Measurements from ENCODE around the gene ASB12. TPM values are rescaled to one million over a fixed set of nuclear protein-coding genes. Genes with fewer than 3 reads are reported as not detected.
"Not testable (repeated sequence)": the region's sequence is repeated elsewhere in the genome, so short reads cannot be mapped to it uniquely, and the experiment has no call there.

The ASB12 gene, protein sequence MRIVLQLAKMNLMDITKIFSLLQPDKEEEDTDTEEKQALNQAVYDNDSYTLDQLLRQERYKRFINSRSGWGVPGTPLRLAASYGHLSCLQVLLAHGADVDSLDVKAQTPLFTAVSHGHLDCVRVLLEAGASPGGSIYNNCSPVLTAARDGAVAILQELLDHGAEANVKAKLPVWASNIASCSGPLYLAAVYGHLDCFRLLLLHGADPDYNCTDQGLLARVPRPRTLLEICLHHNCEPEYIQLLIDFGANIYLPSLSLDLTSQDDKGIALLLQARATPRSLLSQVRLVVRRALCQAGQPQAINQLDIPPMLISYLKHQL
- total RNA-seq, result under 1 TPM in 1 of 2 experiments, not detected in 1; 0.17 TPM

DNA sequence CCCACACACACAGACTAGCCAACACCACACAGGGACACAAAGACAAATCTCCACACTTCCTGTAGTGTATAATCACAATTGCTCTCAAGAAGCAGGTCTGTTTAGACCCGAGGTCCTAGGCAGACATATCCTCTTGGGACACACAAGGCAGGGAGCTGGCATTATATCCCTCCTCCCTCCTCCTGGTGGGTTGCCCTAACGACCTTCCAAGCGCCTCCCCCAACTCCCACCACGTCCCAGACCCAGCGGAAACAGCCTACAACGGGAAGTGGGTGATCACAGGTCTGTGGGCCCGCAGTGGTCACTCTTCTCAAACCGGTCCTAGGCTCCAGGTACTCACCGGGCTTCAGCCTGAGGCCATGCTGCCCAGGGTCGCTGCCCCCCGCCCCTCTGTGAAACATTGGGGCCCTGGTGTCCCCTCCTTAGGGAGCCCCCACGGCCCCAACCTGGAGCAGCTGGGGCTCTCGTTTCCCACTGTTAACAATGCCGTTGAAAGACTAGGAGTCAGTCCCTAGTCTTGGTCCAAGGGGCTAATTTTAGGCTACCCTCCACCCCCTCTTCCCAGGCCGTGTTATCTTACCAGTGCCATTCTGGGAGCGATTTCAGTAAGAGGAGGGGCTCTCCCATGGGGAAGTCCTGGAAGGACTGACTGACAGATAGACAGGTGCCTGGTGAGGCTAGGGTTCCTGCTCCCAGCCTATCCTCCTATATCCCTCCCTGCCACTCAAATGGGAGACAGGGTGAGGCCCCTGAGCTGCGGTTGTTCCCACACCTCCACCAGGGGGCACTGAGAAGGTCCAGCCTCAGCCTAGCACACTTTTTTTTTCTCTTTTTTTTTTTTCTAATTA is at the start of gene ASB12:
Gene ASB12, minus strand, starts transcription at position 485 of the 848 bp plus-strand sequence. CDS start 4,957 bp downstream, outside the sequence.
- peaks cover 2% of the 10 kb centered on the region for H3K9me3 Mint-ChIP-seq
- DNase-seq, result no peak

DNA sequence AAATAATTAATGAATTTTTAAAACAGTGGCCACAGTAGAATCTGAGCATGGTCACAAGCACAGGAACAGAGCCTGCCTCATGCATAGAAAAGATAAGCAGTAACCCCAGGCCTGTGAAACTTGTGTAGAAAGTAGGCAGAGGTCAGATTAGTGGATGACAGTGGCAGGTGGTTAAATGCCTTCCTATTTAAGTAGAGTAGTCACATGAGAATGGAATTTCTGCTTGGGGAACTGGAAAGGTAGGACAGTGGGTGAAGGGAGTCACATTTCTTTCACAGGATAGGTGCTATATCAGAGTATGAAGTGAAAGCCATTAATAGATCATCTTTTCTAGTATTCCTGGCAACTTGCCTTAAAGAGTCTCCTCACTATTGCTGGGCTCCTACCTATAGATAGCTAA is 34.9 kb upstream of the ASB12 start:
- no peaks in the 10 kb centered on the region for H3K27me3 Mint-ChIP-seq (ENCODE audit: low read depth)
- intact Hi-C loops (cut with micrococcal nuclease), result no loop called here
- no peaks in the 10 kb centered on the region for H3K9me3 Mint-ChIP-seq
- CTCF ChIA-PET, result no interaction called here
- H3K4me3 Mint-ChIP-seq, result no peak overlapping the region
- H3K4me1 Mint-ChIP-seq (ENCODE audit: low read depth), result no peaks in the 10 kb centered on the region
- no peak for DNase-seq
- H3K27ac Mint-ChIP-seq, result no peak overlapping the region
- H3K36me3 Mint-ChIP-seq (ENCODE audit: low read depth), result peaks cover 46% of the 10 kb centered on the region

More for the DNA sequence above, at the start of gene ASB12:
- H3K4me1 Mint-ChIP-seq (ENCODE audit: low read depth), result no peaks in the 10 kb centered on the region
- intact Hi-C loops (cut with micrococcal nuclease), result no loop called here
- no peak within 1 kb of the TSS for H3K4me3 Mint-ChIP-seq
- H3K36me3 Mint-ChIP-seq (ENCODE audit: low read depth), result no peaks in the 10 kb centered on the region
- H3K27me3 Mint-ChIP-seq (ENCODE audit: low read depth), result no peaks in the 10 kb centered on the region
- CTCF ChIA-PET, result no interaction called here
- no peak within 1 kb of the TSS for H3K27ac Mint-ChIP-seq

- CTCF ChIA-PET, result interaction anchor here (0.6 kb wide), 1 partner anchor 130 kb away, joined by 3 read pairs; no protein-coding TSS in a partner anchor
- H3K4me3 Mint-ChIP-seq, result no peak overlapping the region
- H3K4me1 Mint-ChIP-seq (ENCODE audit: low read depth), result no peaks in the 10 kb centered on the region
- H3K36me3 Mint-ChIP-seq (ENCODE audit: low read depth), result no peaks in the 10 kb centered on the region
- H3K27me3 Mint-ChIP-seq (ENCODE audit: low read depth), result no peaks in the 10 kb centered on the region
- peaks cover 2% of the 10 kb centered on the region for H3K9me3 Mint-ChIP-seq
- H3K27ac Mint-ChIP-seq, result no peak overlapping the region
- intact Hi-C loops (cut with micrococcal nuclease), result no loop called here
- DNase-seq, result no peak
These were observed 1.3 kb downstream of the ASB12 start for GRCh38 chrX:64229154-64229553.

GRCh38 chrX:64218023-64218422 is 12.4 kb downstream of the ASB12 start:
- no peak for DNase-seq
- CTCF ChIA-PET, result no interaction called here
- no peaks in the 10 kb centered on the region for H3K9me3 Mint-ChIP-seq

GRCh38 chrX:64213989-64214388 is 16.4 kb downstream of the ASB12 start:
- H3K27ac Mint-ChIP-seq; H3K4me3 Mint-ChIP-seq; H3K9me3 Mint-ChIP-seq; CTCF ChIA-PET; H3K4me1 Mint-ChIP-seq (ENCODE audit: low read depth); H3K27me3 Mint-ChIP-seq (ENCODE audit: low read depth); intact Hi-C loops (cut with micrococcal nuclease); H3K36me3 Mint-ChIP-seq (ENCODE audit: low read depth); DNase-seq: not testable (repeated sequence)

More at GRCh38 chrX:64218023-64218422, 12.4 kb downstream of the ASB12 start:
- Mint-ChIP-seq H3K36me3 (ENCODE audit: low read depth) (no peaks in the 10 kb centered on the region), H3K27me3 (ENCODE audit: low read depth) (no peaks in the 10 kb centered on the region), H3K4me1 (ENCODE audit: low read depth) (no peaks in the 10 kb centered on the region), H3K4me3 (no peak overlapping the region), H3K27ac (no peak overlapping the region)
- intact Hi-C loops (cut with micrococcal nuclease), result no loop called here

- CTCF ChIA-PET, result no interaction called here
These were observed 23.7 kb downstream of the ASB12 start for GRCh38 chrX:64206556-64207162.

GRCh38 chrX:64205735-64206501 is 24.5 kb downstream of the ASB12 start:
- CTCF ChIA-PET, result no interaction called here
- Mint-ChIP-seq H3K27me3 (ENCODE audit: low read depth) (no peaks in the 10 kb centered on the region), H3K4me1 (ENCODE audit: low read depth) (peaks cover 10% of the 10 kb centered on the region), H3K4me3 (peak overlapping the region; percentile 79), H3K36me3 (ENCODE audit: low read depth) (no peaks in the 10 kb centered on the region), H3K27ac (peak overlapping the region; percentile 91), H3K9me3 (no peaks in the 10 kb centered on the region)
- intact Hi-C loops (cut with micrococcal nuclease), result loop anchor here (1.0 to 5.0 kb wide), 7 partner anchors 189 to 1328 kb away; partner anchors contain the start of genes LAS1L, MTMR8, SPIN4 and ZC3H12B
- DNase-seq, result peak; percentile 90

More at GRCh38 chrX:64206556-64207162, 23.7 kb downstream of the ASB12 start:
- Mint-ChIP-seq H3K36me3 (ENCODE audit: low read depth) (no peaks in the 10 kb centered on the region), H3K4me1 (ENCODE audit: low read depth) (peaks cover 10% of the 10 kb centered on the region), H3K27me3 (ENCODE audit: low read depth) (no peaks in the 10 kb centered on the region), H3K27ac (peak overlapping the region; percentile 91), H3K9me3 (no peaks in the 10 kb centered on the region), H3K4me3 (peak overlapping the region; percentile 79)
- intact Hi-C loops (cut with micrococcal nuclease), result loop anchor here (2.0 to 5.0 kb wide), 2 partner anchors 644 to 856 kb away; partner anchors contain the start of gene SPIN4
- no peak for DNase-seq

GRCh38 chrX:64205441-64205734 is 25.0 kb downstream of the ASB12 start, which contains the start of gene AMER1:
AMER1 (minus strand) TSS chrX:64205708; CDS start chrX:64193286, 12,422 bp downstream.
- intact Hi-C loops (cut with micrococcal nuclease), result loop anchor here (1.0 to 5.0 kb wide), 6 partner anchors 190 to 1329 kb away; partner anchors contain the start of genes LAS1L, MTMR8, ZC3H12B and ZC4H2
- no peaks in the 10 kb centered on the region for H3K9me3 Mint-ChIP-seq
- H3K4me1 Mint-ChIP-seq (ENCODE audit: low read depth), result peaks cover 10% of the 10 kb centered on the region
- CTCF ChIA-PET, result no interaction called here
- H3K27me3 Mint-ChIP-seq (ENCODE audit: low read depth), result no peaks in the 10 kb centered on the region
- H3K27ac Mint-ChIP-seq, result peak within 1 kb of the TSS; percentile 91
- H3K36me3 Mint-ChIP-seq (ENCODE audit: low read depth), result no peaks in the 10 kb centered on the region
- no peak for DNase-seq
- peak within 1 kb of the TSS; percentile 79 for H3K4me3 Mint-ChIP-seq

- CTCF ChIA-PET, result no interaction called here
- no peak overlapping the region for H3K27ac Mint-ChIP-seq
- peak overlapping the region; percentile 79 for H3K4me3 Mint-ChIP-seq
- peaks cover 10% of the 10 kb centered on the region for H3K4me1 Mint-ChIP-seq (ENCODE audit: low read depth)
- peak; percentile 8 for DNase-seq
- no peaks in the 10 kb centered on the region for H3K27me3 Mint-ChIP-seq (ENCODE audit: low read depth)
- intact Hi-C loops (cut with micrococcal nuclease), result loop anchor here (1.0 to 5.0 kb wide), 6 partner anchors 190 to 1329 kb away; partner anchors contain the start of genes LAS1L, MTMR8, ZC3H12B and ZC4H2
- no peaks in the 10 kb centered on the region for H3K9me3 Mint-ChIP-seq
- H3K36me3 Mint-ChIP-seq (ENCODE audit: low read depth), result no peaks in the 10 kb centered on the region
These were observed 25.5 kb downstream of the ASB12 start for GRCh38 chrX:64204701-64205440.

DNA sequence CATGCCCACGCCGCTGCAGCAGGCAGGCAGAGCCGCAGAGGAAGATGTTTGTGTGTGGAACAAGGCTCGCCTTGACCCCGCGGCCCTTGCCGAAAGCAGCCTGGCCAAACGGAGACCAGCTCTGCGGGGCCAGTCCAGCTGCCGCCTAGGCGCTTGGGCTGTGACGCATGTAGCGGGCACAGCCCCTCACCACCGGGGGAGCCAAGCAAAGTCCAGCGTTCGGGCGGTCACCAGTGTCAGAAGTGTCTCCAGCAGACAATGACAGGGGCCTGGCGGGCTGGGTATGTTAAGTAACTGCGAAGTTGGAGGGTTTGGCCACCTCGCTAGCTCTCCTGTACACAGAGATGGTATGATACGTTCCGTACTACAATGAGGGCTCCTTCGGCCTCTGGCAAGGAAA is 26.2 kb downstream of the ASB12 start:
- H3K27ac Mint-ChIP-seq, result no peak overlapping the region
- intact Hi-C loops (cut with micrococcal nuclease), result loop anchor here (2.0 kb wide), 3 partner anchors 449 to 831 kb away; partner anchors contain the start of genes ZC3H12B and ZC4H2

DNA sequence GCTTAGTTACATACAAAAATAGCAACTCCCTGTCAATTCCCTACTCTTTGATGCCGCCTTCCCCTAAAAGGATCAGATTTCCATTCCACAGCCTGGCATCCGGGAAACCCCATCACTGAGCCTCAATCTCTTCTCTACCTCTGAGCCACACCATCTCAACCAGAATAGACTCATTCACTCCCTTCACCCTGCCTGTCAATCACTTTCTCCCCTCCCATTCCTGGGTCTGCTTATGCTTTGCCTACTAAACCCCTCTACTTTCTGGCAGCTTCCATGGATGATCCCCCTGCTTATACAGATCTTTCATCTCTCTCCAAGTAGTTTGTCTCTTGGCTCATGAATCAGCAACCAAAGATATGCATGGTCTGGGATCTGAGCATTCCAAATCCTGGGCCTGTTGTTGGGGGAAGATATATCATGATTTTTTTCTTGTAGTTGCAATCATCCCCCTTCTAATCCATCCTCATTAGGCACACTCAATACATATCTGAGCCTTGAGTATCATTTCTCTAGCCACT is 27.5 kb downstream of the ASB12 start:
- no peak for DNase-seq
- CTCF ChIA-PET, result no interaction called here
- Mint-ChIP-seq H3K27me3 (ENCODE audit: low read depth) (no peaks in the 10 kb centered on the region), H3K9me3 (no peaks in the 10 kb centered on the region), H3K4me1 (ENCODE audit: low read depth) (peaks cover 12% of the 10 kb centered on the region), H3K36me3 (ENCODE audit: low read depth) (no peaks in the 10 kb centered on the region), H3K27ac (no peak overlapping the region), H3K4me3 (no peak overlapping the region)
- intact Hi-C loops (cut with micrococcal nuclease), result no loop called here

More for the DNA sequence above, 26.2 kb downstream of the ASB12 start:
- H3K4me3 Mint-ChIP-seq, result peak overlapping the region; percentile 59
- H3K4me1 Mint-ChIP-seq (ENCODE audit: low read depth), result peaks cover 10% of the 10 kb centered on the region
- CTCF ChIA-PET, result no interaction called here
- no peaks in the 10 kb centered on the region for H3K27me3 Mint-ChIP-seq (ENCODE audit: low read depth)
- no peak for DNase-seq
- H3K36me3 Mint-ChIP-seq (ENCODE audit: low read depth), result no peaks in the 10 kb centered on the region
- H3K9me3 Mint-ChIP-seq, result no peaks in the 10 kb centered on the region
